Activated T-cell treated with anti-CD3 and anti-CD28 coated beads, Interleukin-2, amount 50 U/mL, for 72 hours (primary cell): Measurements from ENCODE around the gene SHCBP1. TPM values are rescaled to one million over a fixed set of nuclear protein-coding genes. Genes with fewer than 3 reads are reported as not detected.
A peak's percentile ranks its signal among the peaks of the same experiment; 100 is the strongest.

ENCODE experiments used
- ATAC-seq, 2 donors: fragments of 150-1000 bp; cut with Tn5 transposase; replicated peaks in 1 of 2; 2 replicates each; pipeline ENCODE4 v1.10.0; 2021; ENCODE audit warnings: moderate library complexity in 2 of 2, mild to moderate bottlenecking in 1 of 2
- DNase-seq, 2 donors: peaks; one replicate each; pipeline ENCODE4 v3.0.0; 2021 to 2022; ENCODE audit warnings: mixed read lengths in 1 of 2
- H3K27ac Mint-ChIP-seq: one replicate; pipeline ENCODE4 v1.8.0; 2022; ENCODE audit warnings: mild to moderate bottlenecking, moderate library complexity, mixed read lengths
- H3K27me3 Mint-ChIP-seq: one replicate; pipeline ENCODE4 v1.8.0; 2022; ENCODE audit warnings: low read depth, mixed read lengths
- H3K36me3 Mint-ChIP-seq, 2 donors: one replicate each; pipeline ENCODE4 v1.8.0; 2022; ENCODE audit warnings: mixed read lengths in 2 of 2, mild to moderate bottlenecking in 1 of 2; ENCODE audit not compliant: insufficient read depth in 2 of 2
- H3K4me1 Mint-ChIP-seq: one replicate; pipeline ENCODE4 v1.8.0; 2022; ENCODE audit warnings: low read depth, mixed read lengths
- H3K4me3 Mint-ChIP-seq, 2 donors: one replicate each; pipeline ENCODE4 v1.8.0; 2022; ENCODE audit warnings: mild to moderate bottlenecking in 2 of 2, mixed read lengths in 2 of 2, moderate library complexity in 2 of 2
- H3K9me3 Mint-ChIP-seq, 2 donors: one replicate each; pipeline ENCODE4 v1.8.0; 2022; ENCODE audit warnings: mixed read lengths in 2 of 2
- total RNA-seq, 2 donors: library from RNA; stranded (reverse); gene quantifications; one replicate each; pipeline ENCODE4 v1.2.3, GENCODE V29; 2022

The SHCBP1 gene
- 10 to 100 TPM; 36.5 to 37.1 TPM for total RNA-seq

- Mint-ChIP-seq H3K9me3 (no peaks in the 10 kb centered on the region), H3K27ac (peak within 1 kb of the TSS; percentile 92), H3K4me3 (peak within 1 kb of the TSS; percentile 96), H3K36me3 (peaks cover 6 to 15% of the 10 kb centered on the region in 2 donors), H3K27me3 (no peaks in the 10 kb centered on the region), H3K4me1 (peaks cover 15% of the 10 kb centered on the region)
- DNase-seq (peak; percentile 88 to 90), ATAC-seq (peak; percentile 97 to 98)
These were observed at the start of gene SHCBP1 for GRCh38 chr16:46621006-46621933. SHCBP1 (minus strand) TSS chr16:46621379; CDS start chr16:46621359, 20 bp downstream.

DNA sequence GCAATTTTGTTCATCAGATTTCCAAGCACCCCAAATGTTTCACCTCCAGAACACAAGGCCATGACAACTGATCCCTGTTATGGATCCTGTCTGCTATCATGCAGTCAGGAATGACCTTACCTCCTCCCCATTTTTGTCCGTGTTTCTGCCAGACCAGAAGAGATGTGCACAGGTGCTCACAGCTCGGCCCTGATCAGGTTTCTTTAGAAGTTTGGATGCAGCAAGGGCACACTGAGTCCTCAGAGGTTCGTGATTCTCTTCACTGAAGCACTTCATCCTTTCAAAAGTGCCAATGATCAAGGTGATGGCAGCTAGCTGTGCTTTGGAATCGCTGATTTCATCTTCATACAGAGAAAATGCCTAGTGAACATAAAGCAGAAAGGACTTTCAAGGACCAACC is 40.9 kb upstream of the SHCBP1 start:
- Mint-ChIP-seq H3K4me3 (no peak overlapping the region), H3K4me1 (peaks cover 21% of the 10 kb centered on the region), H3K36me3 (peaks cover 4 to 17% of the 10 kb centered on the region in 2 donors), H3K9me3 (no peaks in the 10 kb centered on the region), H3K27me3 (no peaks in the 10 kb centered on the region), H3K27ac (no peak overlapping the region)
- ATAC-seq (no peak), DNase-seq (no peak)

- peak overlapping the region in 1 of 2 donors; percentile 15 for H3K4me3 Mint-ChIP-seq
- peaks cover 21% of the 10 kb centered on the region for H3K4me1 Mint-ChIP-seq
- peaks cover 4 to 16% of the 10 kb centered on the region in 2 donors for H3K36me3 Mint-ChIP-seq
- H3K27ac Mint-ChIP-seq: peak overlapping the region; percentile 7
- H3K27me3 Mint-ChIP-seq: no peaks in the 10 kb centered on the region
- no peaks in the 10 kb centered on the region for H3K9me3 Mint-ChIP-seq
- ATAC-seq: peak; percentile 91 to 96
- peak; percentile 23 to 31 for DNase-seq
These were observed 37.7 kb upstream of the SHCBP1 start for GRCh38 chr16:46658925-46659324.

- H3K4me3 Mint-ChIP-seq: no peak overlapping the region
- no peak overlapping the region for H3K27ac Mint-ChIP-seq
- ATAC-seq (no peak), DNase-seq (no peak)
- H3K4me1 Mint-ChIP-seq: no peaks in the 10 kb centered on the region
- H3K27me3 Mint-ChIP-seq: no peaks in the 10 kb centered on the region
- H3K9me3 Mint-ChIP-seq: no peaks in the 10 kb centered on the region
- H3K36me3 Mint-ChIP-seq: peaks cover 0 to 1% of the 10 kb centered on the region in 2 donors
These were observed 30.1 kb upstream of the SHCBP1 start for GRCh38 chr16:46651305-46651704.

DNA sequence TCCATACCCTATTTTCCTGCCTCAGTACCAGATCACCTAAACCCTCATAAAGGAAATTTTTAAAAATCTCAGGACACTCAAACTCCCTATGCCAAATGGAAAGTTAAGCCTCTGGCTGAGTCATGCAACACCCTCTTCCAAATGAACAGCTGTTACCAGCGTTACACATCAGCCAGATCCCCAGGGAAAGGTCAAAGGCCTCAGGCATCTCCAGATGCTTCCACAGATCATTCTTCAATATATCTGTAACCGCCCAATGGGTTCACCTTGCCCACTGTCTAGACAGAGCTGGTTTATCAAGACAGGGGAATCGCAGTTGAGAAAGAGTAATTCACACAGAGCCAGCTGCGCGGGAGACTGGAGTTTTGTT is 29.1 kb upstream of the SHCBP1 start:
- Mint-ChIP-seq H3K36me3 (peaks cover 3% of the 10 kb centered on the region in 2 donors), H3K27me3 (no peaks in the 10 kb centered on the region), H3K4me1 (no peaks in the 10 kb centered on the region), H3K27ac (no peak overlapping the region), H3K4me3 (no peak overlapping the region), H3K9me3 (peaks cover 2% of the 10 kb centered on the region in 2 donors)
- no peak for ATAC-seq
- no peak for DNase-seq

GRCh38 chr16:46649588-46650253 is 28.5 kb upstream of the SHCBP1 start:
- ATAC-seq (no peak), DNase-seq (no peak)
- Mint-ChIP-seq H3K4me3 (no peak overlapping the region), H3K9me3 (peaks cover 2 to 5% of the 10 kb centered on the region in 2 donors), H3K27ac (no peak overlapping the region), H3K36me3 (peaks cover 3 to 5% of the 10 kb centered on the region in 2 donors), H3K4me1 (no peaks in the 10 kb centered on the region), H3K27me3 (no peaks in the 10 kb centered on the region)

GRCh38 chr16:46648656-46649055 is 27.5 kb upstream of the SHCBP1 start:
- Mint-ChIP-seq H3K36me3 (peaks cover 7 to 9% of the 10 kb centered on the region in 2 donors), H3K27me3 (no peaks in the 10 kb centered on the region), H3K4me1 (no peaks in the 10 kb centered on the region), H3K4me3 (no peak overlapping the region), H3K9me3 (peaks cover 3 to 6% of the 10 kb centered on the region in 2 donors), H3K27ac (no peak overlapping the region)
- DNase-seq: no peak
- ATAC-seq: no peak

GRCh38 chr16:46638947-46639925 is 18.1 kb upstream of the SHCBP1 start:
- peaks cover 12% of the 10 kb centered on the region in 2 donors for H3K36me3 Mint-ChIP-seq
- ATAC-seq: no peak
- H3K27ac Mint-ChIP-seq: no peak overlapping the region
- no peak overlapping the region for H3K4me3 Mint-ChIP-seq
- peaks cover 8 to 9% of the 10 kb centered on the region in 2 donors for H3K9me3 Mint-ChIP-seq
- no peaks in the 10 kb centered on the region for H3K27me3 Mint-ChIP-seq
- no peak for DNase-seq
- no peaks in the 10 kb centered on the region for H3K4me1 Mint-ChIP-seq

DNA sequence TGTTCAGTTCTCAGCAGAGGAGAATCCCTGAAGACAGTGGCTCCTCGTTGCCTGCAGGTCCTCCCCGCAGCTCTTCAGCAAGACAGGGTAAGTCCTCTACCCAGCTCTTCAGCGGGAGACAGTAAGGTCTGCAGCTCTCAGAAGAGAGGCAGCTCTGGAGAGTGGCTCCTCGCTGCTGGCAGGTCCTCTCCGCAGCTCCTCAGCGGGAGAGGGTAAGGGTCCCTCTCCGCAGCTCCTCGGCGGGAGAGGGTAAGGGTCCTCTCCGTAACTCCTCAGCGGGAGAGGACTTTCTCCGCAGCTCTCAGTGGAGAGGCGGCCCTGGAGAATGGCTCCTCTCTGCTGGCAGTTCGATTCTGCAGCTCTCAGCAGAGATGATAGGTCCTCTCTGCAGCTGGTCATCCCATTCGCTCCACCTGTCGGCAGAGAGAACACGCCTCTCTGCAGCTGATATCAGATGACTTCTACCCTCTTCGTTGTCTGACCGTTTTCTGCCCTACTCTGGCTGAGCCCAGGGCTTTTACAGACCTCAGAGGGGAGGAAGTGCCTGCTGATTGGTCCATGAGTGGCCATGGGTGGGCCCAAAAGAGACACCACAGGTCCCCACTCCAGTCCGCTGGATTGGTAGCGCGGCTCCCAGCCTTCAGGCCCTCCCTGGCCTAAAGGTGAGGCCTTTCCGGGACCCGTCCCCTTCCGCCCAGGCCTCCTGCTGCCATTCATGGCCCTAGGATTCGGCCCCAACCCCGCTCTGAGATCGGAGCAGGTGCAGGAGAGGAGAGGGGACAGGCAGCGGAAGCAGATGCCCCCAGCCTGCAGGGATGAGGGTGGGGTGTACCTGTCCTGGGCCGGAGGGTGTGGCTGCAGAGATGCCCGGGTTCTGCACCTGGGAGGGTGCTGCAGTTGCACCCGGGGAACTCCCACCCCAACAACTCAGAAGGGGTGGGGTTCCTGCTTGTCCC is 11.9 kb upstream of the SHCBP1 start:
- Mint-ChIP-seq H3K27ac (no peak overlapping the region), H3K4me1 (no peaks in the 10 kb centered on the region), H3K4me3 (peak overlapping the region in 1 of 2 donors; percentile 14), H3K36me3 (no peaks in the 10 kb centered on the region), H3K9me3 (no peaks in the 10 kb centered on the region), H3K27me3 (no peaks in the 10 kb centered on the region)
- no peak for ATAC-seq
- DNase-seq: no peak

GRCh38 chr16:46629331-46630219 is 8.4 kb upstream of the SHCBP1 start:
- H3K27me3 Mint-ChIP-seq: no peaks in the 10 kb centered on the region
- H3K4me3 Mint-ChIP-seq: no peak overlapping the region
- no peak overlapping the region for H3K27ac Mint-ChIP-seq
- H3K36me3 Mint-ChIP-seq: no peaks in the 10 kb centered on the region
- H3K4me1 Mint-ChIP-seq: no peaks in the 10 kb centered on the region
- H3K9me3 Mint-ChIP-seq: no peaks in the 10 kb centered on the region
- DNase-seq (no peak), ATAC-seq (no peak)

DNA sequence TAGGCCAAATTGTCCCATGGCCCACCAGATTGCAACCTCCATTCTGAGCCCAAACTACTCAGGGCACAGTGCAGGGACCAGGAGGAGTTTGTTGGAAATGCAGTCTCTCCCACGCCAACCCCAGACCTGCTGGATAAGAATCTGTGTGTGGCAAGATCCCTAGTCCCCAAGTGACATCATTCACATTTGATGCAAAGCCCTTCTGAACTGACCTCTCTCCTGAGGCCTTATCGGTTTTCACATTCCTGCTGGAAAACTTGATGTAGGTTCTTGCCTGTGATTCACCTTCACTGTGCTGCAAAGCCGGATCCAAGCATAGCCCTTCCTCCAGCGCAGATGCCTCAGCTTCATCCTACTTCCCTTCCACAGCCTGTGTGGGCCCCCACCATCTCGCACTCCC is 6.6 kb upstream of the SHCBP1 start:
- Mint-ChIP-seq H3K4me3 (no peak overlapping the region), H3K36me3 (no peaks in the 10 kb centered on the region), H3K27me3 (no peaks in the 10 kb centered on the region), H3K9me3 (no peaks in the 10 kb centered on the region), H3K27ac (no peak overlapping the region), H3K4me1 (no peaks in the 10 kb centered on the region)
- DNase-seq (no peak), ATAC-seq (no peak)
